GM18502 (cell line): ENCODE measurements around the gene LLPH.
A peak's percentile ranks its signal among the peaks of the same experiment; 100 is the strongest.
"Not testable (repeated sequence)": the region's sequence is repeated elsewhere in the genome, so short reads cannot be mapped to it uniquely, and the experiment has no call there.

Experiments
- ATAC-seq: cut with Tn5 transposase; IDR thresholded peaks from one replicate; pipeline ENCODE4 v1.9.1; 2021; ENCODE audit warnings: mild to moderate bottlenecking; ENCODE audit not compliant: unreplicated experiment, poor library complexity

The LLPH gene

GRCh38 chr12:66130267-66131066 lies at the start of gene LLPH:
TSS of gene LLPH (minus strand) at chr12:66130750. CDS start at chr12:66129106, 1,644 bp downstream.
- peak; percentile 99 for ATAC-seq

- no peak for ATAC-seq
Observed at GRCh38 chr12:66176105-66176900, 45.8 kb upstream of the LLPH start.

GRCh38 chr12:66174391-66175325 lies 44.1 kb upstream of the LLPH start:
- not testable (repeated sequence) for ATAC-seq

- no peak for ATAC-seq
Observed at GRCh38 chr12:66170606-66171005, 40.1 kb upstream of the LLPH start.

- ATAC-seq, result peak; percentile 91
Observed at GRCh38 chr12:66169221-66170170, 38.9 kb upstream of the LLPH start, which contains the start of gene TMBIM4. TSS of gene TMBIM4 (minus strand) at chr12:66169996. CDS start at chr12:66169951, 45 bp downstream.

- no peak for ATAC-seq
Observed at GRCh38 chr12:66168410-66168809, 37.9 kb upstream of the LLPH start.

- ATAC-seq, result no peak
Observed at GRCh38 chr12:66166561-66166960, 36.0 kb upstream of the LLPH start.

GRCh38 chr12:66165141-66165540 lies 34.6 kb upstream of the LLPH start:
- no peak for ATAC-seq

GRCh38 chr12:66164349-66164821 lies 33.8 kb upstream of the LLPH start:
- ATAC-seq, result no peak

GRCh38 chr12:66163289-66163688 lies 32.7 kb upstream of the LLPH start:
- ATAC-seq, result no peak

- no peak for ATAC-seq
Observed at GRCh38 chr12:66162701-66163100, 32.2 kb upstream of the LLPH start.

- ATAC-seq, result no peak
Observed at GRCh38 chr12:66160704-66161103, 30.2 kb upstream of the LLPH start.

GRCh38 chr12:66159123-66159522 lies 28.6 kb upstream of the LLPH start:
- ATAC-seq, result no peak

GRCh38 chr12:66156654-66157053 lies 26.1 kb upstream of the LLPH start:
- no peak for ATAC-seq

- ATAC-seq, result no peak
Observed at GRCh38 chr12:66154776-66155175, 24.2 kb upstream of the LLPH start.

GRCh38 chr12:66152732-66153131 lies 22.2 kb upstream of the LLPH start:
- no peak for ATAC-seq

- no peak for ATAC-seq
Observed at GRCh38 chr12:66149702-66150398, 19.3 kb upstream of the LLPH start.
